ENCODE measurements around the gene TEX11. TPM values are rescaled to one million over a fixed set of nuclear protein-coding genes. Genes with fewer than 3 reads are reported as not detected.
"Not testable (repeated sequence)": the region's sequence is repeated elsewhere in the genome, so short reads cannot be mapped to it uniquely, and the experiment has no call there.

Gene TEX11
- total RNA-seq, result not detected
- long read RNA-seq, result 0 reads

DNA sequence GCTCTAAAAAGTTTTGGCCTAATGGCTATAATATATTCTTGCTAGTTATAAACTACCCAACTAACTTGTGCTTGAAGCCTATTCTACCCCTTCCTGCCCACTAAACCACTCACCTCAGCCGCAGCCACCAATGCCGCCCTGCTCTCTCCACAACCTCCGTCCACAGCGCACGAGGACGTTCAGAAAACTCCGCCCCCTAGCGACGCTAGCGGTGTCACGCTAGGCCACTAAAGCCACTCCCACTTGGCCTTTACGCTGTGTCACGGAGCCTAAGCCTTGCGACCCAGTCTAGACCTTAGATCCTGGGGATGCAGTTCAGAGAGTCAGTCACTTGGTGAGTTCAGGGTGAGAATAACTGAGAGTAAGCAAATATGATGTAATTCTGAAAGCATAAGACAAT, at the start of gene TEX11:
TEX11 (minus strand) TSS at position 171 of the 400 bp plus-strand sequence. CDS start 922 bp downstream, outside the sequence.
- no peak for ATAC-seq
- no peak for DNase-seq
- intact Hi-C loops (cut with DNase I), result no loop called here

DNA sequence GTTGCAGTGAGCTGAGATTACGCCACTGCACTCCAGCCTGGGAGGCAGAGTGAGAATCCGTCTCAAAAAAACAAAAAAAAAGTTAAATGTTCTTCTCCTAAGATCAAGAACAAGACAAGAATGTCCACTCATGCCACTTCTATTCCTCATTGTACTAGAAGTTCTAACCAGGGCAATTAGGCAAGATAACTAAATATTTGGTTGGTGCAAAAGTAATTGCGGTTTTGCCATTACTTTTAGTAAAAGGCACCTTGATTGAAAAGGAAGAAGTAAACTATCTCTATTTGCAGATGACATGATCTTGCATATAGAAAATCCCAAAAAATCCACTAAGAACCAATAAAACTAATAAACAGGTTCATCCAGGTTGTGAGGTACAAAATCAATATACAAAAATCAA, 46.4 kb upstream of the TEX11 start:
- no peak for DNase-seq
- no peak for ATAC-seq
- intact Hi-C loops (cut with DNase I), result no loop called here

DNA sequence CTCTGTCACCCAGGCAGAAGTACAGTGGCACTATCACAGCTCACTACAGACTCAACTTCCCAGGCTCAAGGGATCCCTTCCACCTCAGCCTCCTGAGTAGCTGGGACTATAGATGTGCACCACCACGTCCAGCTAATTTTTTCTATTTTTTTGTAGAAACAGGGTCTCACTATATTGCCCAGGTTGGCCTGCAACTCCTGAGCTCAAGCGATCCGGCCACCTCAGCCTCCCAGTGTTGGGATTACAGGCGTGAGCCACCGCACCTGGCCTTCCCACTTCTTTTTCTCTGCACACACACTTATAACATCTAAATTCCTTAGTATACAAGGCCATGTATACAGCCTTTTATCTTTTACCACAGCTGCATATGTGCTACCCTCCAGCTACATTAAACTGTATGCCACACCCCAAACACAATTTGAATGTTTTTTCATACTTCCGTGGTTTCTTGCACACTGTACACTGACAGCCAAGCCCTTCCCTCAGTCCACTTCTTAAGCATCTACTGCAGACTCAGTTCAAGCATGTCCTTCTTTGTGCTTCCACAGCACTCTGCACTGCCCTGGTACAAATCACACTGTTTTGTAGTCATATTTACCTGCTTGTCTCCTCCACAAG, 15.9 kb upstream of the TEX11 start:
- intact Hi-C loops (cut with DNase I), result no loop called here
- DNase-seq (no peak), ATAC-seq (no peak)

DNA sequence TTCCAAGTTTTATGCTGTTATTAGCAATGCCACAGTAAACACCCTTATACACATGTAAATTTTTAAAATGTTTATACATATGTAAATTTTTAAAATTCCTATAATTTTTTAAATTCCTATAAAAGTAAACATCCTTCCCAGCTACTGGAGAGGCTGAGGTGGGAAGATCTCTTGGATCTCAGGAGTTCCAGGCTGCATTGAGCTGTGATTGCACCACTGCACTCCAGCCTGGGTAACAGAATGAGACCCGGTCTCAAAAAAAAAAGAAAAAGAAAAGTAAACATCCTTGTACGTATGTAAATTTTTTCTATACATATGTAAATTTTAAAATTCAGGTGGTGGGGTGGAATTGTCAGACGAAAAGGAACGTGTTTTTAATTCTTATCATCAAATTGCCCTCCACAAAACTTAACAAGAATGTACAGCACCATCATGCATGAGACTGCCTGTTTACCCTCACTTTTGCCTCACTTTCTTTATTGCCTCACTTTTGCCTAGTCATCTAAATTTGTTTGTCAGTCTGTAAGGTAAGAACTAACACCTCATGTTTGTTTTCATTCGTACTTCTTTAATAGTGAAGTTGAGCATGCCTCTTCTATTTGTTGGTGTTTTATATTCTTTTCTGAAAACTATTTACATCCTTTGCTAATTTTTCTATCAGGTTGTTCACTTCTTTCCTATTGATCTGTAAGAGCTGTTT, 14.4 kb upstream of the TEX11 start:
- DNase-seq (no peak), ATAC-seq (no peak)
- intact Hi-C loops (cut with DNase I), result no loop called here

DNA sequence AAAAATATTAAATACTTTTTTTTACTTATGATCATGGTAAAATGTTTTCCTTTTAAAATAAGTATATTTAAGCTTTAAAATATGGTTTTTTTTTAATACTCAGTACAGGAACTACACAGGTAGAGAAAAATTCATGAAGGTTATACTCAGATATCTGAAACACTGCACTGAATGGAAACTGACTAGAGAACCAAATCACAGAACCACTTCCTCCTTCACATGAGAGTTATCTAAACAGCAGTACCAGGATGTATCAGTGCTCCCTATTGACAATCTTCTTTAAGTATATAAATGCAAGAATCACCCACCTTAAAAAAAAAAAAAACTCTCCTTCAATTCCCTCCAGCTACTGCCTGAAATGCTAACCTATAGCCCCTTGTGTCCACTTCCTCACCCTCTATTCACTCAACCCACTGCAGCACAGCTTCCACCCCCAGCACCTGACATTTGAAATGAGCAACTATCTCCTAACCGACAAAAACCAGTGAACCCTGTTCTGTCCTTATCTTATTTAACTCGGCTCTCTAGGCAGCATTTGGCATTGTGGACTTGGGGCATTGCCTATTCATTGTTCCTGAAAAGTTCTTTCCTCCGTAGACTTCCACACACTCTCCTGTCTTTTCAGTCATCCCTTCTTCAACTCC, 13.3 kb upstream of the TEX11 start:
- intact Hi-C loops (cut with DNase I), result no loop called here
- ATAC-seq (no peak), DNase-seq (no peak)

DNA sequence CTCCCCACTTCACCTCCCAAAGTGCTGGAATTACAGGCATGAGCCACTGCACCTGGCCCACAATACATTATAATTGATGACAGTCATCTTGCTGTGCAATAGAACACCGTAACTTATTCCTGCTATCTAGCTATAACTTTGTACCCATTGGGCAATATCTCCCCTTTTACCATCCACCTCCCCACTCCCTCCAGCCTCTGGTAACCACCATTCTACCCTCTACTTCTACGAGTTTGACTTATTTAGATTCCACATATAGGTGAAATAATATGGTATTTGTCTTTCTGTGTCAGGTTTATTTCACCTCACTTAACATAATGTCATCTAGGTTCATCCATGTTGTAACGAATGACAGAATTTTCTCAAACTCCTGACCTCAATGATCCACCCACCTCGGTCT, 8.2 kb upstream of the TEX11 start:
- no peak for ATAC-seq
- intact Hi-C loops (cut with DNase I), result no loop called here
- no peak for DNase-seq

DNA sequence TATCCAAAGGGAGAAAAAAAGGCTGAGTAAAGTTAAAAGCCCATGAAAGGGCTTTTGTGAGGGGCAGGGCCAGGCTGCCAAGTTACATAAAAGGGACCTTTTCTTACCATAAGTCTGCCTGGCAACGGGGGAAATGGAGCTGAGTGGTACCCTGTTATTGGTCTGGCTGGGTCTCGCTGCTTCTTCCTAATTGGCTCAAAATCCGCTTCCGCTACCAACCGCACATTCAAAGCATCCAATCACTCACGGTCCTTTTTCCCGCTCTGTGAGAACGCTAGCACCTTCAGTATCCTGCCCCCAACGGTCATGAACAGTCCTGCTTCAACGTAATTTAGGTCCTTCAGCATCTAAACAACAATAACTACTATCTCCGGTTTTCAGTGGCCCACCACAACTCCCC, 611 bp downstream of the TEX11 start:
- ATAC-seq (no peak), DNase-seq (no peak)
- intact Hi-C loops (cut with DNase I), result no loop called here

DNA sequence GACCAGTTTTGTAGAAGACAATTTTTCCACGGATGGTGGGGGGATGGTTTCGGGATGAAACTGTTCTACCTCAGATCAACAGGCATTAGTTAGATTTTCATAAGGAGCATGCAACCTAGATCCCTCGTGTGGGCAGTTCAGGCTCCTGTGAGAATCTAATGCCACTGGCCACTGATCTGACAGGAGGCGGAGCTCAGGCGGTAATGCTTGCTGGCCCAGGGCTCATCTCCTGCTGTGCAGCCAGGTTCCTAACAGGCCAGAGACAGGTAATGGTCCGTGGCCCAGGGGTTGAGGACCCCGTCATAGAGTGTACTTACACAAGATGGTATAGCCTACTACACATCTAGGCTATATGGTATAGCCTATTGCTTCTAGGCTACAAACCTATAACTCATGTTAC, 7.0 kb downstream of the TEX11 start:
- DNase-seq, result no peak
- no peak for ATAC-seq
- intact Hi-C loops (cut with DNase I), result no loop called here

DNA sequence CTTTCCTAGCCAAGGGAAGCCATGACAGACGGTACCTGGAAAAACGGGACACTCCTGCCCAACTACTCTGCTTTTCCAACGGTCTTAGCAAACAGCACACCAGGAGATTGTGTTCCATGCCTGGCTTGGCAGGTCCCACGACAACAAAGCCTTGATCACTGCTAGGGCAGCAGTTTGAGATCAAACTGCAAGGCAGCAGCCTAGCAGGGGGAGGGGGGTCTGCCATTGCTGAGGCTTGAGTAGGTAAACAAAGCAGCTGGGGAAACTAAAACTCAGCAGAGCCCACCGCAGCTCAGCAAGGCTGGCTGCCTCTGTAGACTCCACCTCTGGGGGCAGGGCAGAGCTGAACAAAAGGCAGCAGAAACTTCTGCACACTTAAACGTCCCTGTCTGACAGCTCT, 18.1 kb downstream of the TEX11 start:
- DNase-seq; intact Hi-C loops (cut with DNase I); ATAC-seq: not testable (repeated sequence)

DNA sequence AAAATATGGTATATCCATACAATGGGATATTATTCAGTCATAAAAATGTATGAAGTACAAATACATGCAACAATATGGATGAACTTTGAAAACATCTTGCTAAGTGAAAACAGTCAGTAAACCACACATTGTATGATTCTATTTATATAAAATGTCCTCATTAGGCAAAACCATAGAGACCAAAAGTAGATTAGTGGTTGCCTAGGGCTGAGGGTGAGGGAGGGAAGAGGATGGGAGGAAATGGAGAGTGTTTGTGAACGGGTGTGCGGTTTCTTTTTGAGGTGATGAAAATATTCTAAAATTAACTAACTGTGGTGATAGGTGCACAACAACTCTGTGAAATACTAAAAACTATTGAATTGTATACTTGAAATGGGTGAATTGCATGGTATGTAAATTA, 29.6 kb downstream of the TEX11 start:
- DNase-seq (no peak), ATAC-seq (no peak)
- intact Hi-C loops (cut with DNase I), result no loop called here

DNA sequence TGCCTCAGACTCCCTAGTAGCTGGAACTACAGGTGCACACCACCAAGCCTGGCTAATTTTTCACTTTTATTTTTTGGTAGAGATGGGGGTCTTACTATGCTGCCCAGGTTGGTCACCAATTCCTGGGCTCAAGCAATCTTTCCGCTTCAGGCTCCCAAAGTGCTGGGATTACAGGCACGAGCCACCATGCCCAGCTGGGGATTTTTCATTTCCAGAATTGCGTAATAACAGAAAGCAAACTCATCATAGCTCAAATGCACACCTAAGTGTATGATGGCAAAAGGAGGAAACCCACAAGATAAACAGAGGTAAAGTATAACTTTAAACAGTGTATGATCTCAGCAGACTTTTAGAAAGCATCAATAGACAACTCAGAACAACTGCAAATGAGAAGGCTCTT, 56.2 kb downstream of the TEX11 start:
- ATAC-seq, result no peak
- no peak for DNase-seq
- intact Hi-C loops (cut with DNase I), result no loop called here

DNA sequence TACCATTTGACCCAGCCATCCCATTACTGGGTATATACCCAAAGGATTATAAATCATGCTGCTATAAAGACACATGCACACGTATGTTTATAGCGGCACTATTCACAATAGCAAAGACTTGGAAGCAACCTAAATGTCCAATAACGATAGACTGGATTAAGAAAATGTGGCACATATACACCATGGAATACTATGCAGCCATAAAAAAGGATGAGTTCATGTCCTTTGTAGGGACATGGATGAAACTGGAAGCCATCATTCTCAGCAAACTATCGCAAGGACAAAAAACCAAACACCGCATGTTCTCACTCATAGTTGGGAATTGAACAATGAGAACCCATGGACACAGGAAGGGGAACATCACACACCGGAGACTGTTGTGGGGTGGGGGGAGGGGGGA, 64.4 kb downstream of the TEX11 start:
- ATAC-seq; DNase-seq; intact Hi-C loops (cut with DNase I): not testable (repeated sequence)

DNA sequence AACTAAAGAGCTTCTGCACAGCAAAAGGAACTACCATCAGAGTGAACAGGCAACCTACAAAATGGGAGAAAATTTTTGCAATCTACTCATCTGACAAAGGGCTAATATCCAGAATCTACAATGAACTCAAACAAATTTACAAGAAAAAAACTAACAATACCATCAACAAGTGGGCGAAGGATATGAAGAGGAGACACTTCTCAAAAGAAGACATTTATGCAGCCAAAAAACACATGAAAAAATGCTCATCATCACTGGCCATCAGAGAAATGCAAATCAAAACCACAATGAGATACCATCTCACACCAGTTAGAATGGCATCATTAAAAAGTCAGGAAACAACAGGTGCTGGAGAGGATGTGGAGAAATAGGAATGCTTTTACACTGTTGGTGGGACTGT, 64.9 kb downstream of the TEX11 start:
- intact Hi-C loops (cut with DNase I); ATAC-seq; DNase-seq: not testable (repeated sequence)

DNA sequence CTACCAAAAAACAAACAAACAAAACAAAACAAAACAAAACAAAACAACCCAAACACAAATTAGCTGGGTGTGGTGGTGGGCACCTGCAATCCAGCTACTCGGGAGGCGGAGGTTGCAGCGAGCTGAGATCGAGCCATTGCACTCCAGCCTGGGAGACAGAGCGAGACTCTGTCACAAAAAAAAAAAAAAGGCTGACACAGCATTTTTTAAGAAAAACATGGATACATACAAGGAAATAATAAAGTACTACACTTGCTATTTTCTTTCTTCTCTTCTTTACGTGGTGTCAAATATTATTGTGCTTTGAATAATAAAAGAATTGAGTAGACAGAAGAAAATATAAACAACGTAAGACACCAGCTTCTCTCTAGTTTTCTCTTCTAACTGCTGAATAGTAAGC, 73.9 kb downstream of the TEX11 start:
- ATAC-seq, result no peak
- DNase-seq, result no peak
- intact Hi-C loops (cut with DNase I), result no loop called here

DNA sequence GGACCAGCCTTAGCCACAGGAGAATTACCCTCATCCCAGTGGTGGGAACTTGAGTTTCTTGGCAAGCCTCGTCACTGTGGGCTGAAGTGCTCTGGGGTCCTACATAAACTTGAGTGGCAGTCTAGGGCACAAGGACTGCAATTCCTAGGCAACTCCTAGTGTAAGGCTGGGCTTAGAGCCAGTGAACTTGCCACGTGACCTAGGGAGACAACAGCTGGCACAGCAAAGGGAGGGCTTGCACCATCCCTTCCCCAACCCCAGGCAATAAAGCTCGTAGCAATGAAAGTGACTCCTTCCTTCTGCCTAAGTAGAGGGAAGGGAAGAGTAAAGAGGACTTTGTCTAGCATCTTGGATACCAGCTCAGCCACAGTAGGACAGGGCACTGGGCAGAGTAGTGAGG, 81.8 kb downstream of the TEX11 start:
- intact Hi-C loops (cut with DNase I), result no loop called here
- DNase-seq, result no peak

DNA sequence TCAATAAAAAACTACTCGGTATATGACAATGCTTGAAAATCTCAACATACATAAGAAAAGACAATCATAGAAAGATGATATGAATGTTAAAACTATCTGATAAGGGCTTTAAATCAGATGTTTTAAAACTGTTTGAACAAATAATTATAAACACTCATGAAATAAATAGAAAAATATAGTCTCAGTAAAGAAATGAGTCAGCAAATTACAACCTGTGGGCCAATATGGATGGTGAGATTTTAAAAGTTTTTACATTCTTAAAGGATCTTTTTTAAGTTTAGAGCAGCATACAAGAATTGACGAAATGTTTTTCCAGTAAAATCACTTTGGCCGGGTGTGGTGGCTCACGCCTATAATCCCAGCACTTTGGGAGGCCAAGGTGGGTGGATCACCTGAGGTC, 83.1 kb downstream of the TEX11 start:
- ATAC-seq, result no peak
- no peak for DNase-seq
- intact Hi-C loops (cut with DNase I), result no loop called here

More for the DNA sequence above, 81.8 kb downstream of the TEX11 start:
- no peak for ATAC-seq

DNA sequence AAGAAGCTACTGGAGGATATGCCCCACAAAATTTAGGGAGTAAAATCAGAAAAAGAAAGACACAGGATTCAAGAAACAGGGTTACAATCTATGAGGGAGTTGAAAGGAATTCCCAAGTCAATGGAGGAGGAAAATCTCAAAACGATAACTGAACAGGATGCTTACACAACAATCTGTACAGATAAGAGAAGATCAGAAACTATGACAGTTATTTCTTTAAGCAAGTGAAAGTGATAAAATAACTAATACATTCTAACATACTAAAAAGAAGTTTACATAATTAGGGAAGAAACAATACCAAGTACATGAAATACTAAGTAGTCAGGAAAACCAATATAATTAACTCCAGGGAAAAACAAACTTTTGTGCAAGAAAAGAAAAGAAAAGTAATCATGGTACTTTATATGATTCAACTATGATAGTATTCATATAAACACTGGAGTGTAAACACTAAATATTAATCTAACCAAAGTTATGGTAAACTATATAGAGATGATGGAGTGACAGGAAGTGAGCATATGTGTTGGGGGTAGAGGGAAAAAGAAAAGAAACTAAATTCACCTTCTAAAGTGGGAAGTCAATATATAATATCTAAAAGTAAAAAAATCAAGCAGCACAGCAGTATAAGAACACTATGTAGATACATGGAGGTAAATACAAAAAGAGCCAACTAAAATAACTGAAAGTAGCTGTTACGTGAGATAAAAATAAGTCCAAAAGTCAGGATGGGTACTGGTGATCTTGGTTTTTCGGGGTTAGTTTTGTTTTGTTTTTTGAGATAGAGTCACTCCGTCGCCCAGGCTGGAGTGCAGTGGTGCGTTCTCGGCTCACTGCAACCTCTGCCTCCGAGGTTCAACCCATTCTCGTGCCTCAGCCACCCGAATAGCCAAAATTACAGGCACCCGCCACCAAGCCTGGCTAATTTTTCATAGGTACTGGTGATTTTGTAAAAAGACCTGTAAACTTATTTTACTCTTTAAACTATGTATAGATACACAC, 99.3 kb downstream of the TEX11 start:
- ATAC-seq, result no peak
- intact Hi-C loops (cut with DNase I), result no loop called here
- no peak for DNase-seq

DNA sequence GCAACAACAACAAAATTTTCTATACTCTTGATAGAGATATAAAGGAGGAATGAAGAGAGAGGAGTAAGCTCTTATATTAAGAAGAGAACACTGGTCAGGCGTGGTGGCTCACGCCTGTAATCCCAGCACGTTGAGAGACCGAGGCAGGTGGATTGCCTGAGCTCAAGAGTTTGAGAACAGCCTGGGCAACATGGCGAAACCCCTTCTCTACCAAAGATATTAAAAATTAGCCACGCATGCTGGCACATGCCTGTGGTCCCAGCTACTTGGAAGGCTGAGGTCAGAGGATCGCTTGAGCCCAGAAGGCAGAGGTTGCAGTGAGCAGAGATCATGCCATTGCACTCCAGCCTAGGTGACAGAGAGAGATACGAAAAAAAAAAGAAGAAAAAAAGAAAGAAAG, 102.4 kb downstream of the TEX11 start:
- no peak for DNase-seq
- ATAC-seq, result no peak
- intact Hi-C loops (cut with DNase I), result no loop called here

DNA sequence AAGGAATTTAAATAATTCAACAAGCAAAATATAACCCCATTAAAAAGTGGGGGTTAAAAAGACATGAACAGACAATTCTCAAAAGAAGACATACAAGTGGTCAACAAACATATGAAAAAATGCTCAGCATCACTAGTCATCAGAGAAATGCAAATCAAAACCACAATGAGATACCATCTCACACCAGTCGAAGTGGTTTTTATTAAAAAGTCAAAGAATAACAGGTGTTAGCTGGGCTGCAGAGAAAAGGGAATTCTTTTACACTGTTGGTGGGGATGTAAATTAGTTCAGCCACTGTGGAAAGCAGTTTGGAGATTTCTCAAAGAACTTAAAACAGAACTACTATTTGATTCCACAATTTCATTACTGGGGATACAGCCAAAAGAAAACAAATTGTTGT, 111.8 kb downstream of the TEX11 start:
- DNase-seq; ATAC-seq; intact Hi-C loops (cut with DNase I): not testable (repeated sequence)
